ENCODE results near the gene GLIPR1L2.

GLIPR1L2 gene

GRCh38 chr12:75477137-75477536 is 86.2 kb downstream of the GLIPR1L2 start:
- no peaks in the 10 kb centered on the region for H3K36me3 ChIP-seq (ENCODE audit: control insufficient read depth, insufficient read depth, low read length)
- H3K79me2 ChIP-seq = no peaks in the 10 kb centered on the region
- no peak overlapping the region for H3K4me3 ChIP-seq (ENCODE audit: low read depth, low read length)
- no peak overlapping the region for H3K9ac ChIP-seq
- H3K9me3 ChIP-seq (ENCODE audit: control insufficient read depth, low read length) = no peaks in the 10 kb centered on the region
- no peak overlapping the region for H2AFZ ChIP-seq
- H3K27me3 ChIP-seq (ENCODE audit: control insufficient read depth, insufficient read depth, low read length) = no peaks in the 10 kb centered on the region
- no peak overlapping the region for H3K4me2 ChIP-seq (ENCODE audit: low read length)
- no peak overlapping the region for H3K27ac ChIP-seq
- no peak for TF ChIP-seq CTCF (IDR thresholded peaks at IDR 0.05)
- H3K4me1 ChIP-seq = no peaks in the 10 kb centered on the region

GRCh38 chr12:75478116-75478794 is 87.4 kb downstream of the GLIPR1L2 start:
- Histone ChIP-seq H3K4me1 (no peaks in the 10 kb centered on the region), H3K27me3 (ENCODE audit: control insufficient read depth, insufficient read depth, low read length) (no peaks in the 10 kb centered on the region), H3K36me3 (ENCODE audit: control insufficient read depth, insufficient read depth, low read length) (no peaks in the 10 kb centered on the region), H3K27ac (no peak overlapping the region), H3K9ac (no peak overlapping the region), H3K4me3 (ENCODE audit: low read depth, low read length) (no peak overlapping the region), H2AFZ (no peak overlapping the region), H3K9me3 (ENCODE audit: control insufficient read depth, low read length) (no peaks in the 10 kb centered on the region), H3K79me2 (no peaks in the 10 kb centered on the region), H3K4me2 (ENCODE audit: low read length) (no peak overlapping the region)
- TF ChIP-seq CTCF (IDR thresholded peaks at IDR 0.05) = no peak

- no peak overlapping the region for H3K9ac ChIP-seq
Measured at GRCh38 chr12:75479963-75480461, 89.1 kb downstream of the GLIPR1L2 start.

GRCh38 chr12:75480469-75480949 is 89.6 kb downstream of the GLIPR1L2 start, which contains the start of gene GLIPR1:
Gene GLIPR1 (plus strand): TSS chr12:75480755. CDS start chr12:75480881, 126 bp downstream.
- Histone ChIP-seq H3K36me3 (ENCODE audit: control insufficient read depth, insufficient read depth, low read length) (no peaks in the 10 kb centered on the region), H3K79me2 (no peaks in the 10 kb centered on the region), H3K4me2 (ENCODE audit: low read length) (peak within 1 kb of the TSS; percentile 37), H3K4me1 (no peaks in the 10 kb centered on the region), H3K27me3 (ENCODE audit: control insufficient read depth, insufficient read depth, low read length) (no peaks in the 10 kb centered on the region), H2AFZ (no peak within 1 kb of the TSS), H3K4me3 (ENCODE audit: low read depth, low read length) (peak within 1 kb of the TSS; percentile 42), H3K9me3 (ENCODE audit: control insufficient read depth, low read length) (no peaks in the 10 kb centered on the region), H3K27ac (no peak within 1 kb of the TSS), H3K9ac (no peak within 1 kb of the TSS)
- no peak for TF ChIP-seq CTCF (IDR thresholded peaks at IDR 0.05)

More at GRCh38 chr12:75479963-75480461, 89.1 kb downstream of the GLIPR1L2 start:
- H3K4me1 ChIP-seq = no peaks in the 10 kb centered on the region
- no peak overlapping the region for H3K4me2 ChIP-seq (ENCODE audit: low read length)
- TF ChIP-seq CTCF (IDR thresholded peaks at IDR 0.05) = no peak
- H2AFZ ChIP-seq = no peak overlapping the region
- no peaks in the 10 kb centered on the region for H3K9me3 ChIP-seq (ENCODE audit: control insufficient read depth, low read length)
- H3K27ac ChIP-seq = no peak overlapping the region
- H3K36me3 ChIP-seq (ENCODE audit: control insufficient read depth, insufficient read depth, low read length) = no peaks in the 10 kb centered on the region
- H3K79me2 ChIP-seq = no peaks in the 10 kb centered on the region
- peak overlapping the region; percentile 42 for H3K4me3 ChIP-seq (ENCODE audit: low read depth, low read length)
- no peaks in the 10 kb centered on the region for H3K27me3 ChIP-seq (ENCODE audit: control insufficient read depth, insufficient read depth, low read length)

Data from parathyroid adenoma (tissue), 2 donors.